ENCODE results near the gene MXD3.

MXD3 gene

GRCh38 chr5:177316005-177316404, 4.3 kb upstream of the MXD3 start:
- TF ChIP-seq GATA3 (IDR thresholded peaks at IDR 0.05; ENCODE audit: low read depth, low read length) (no peak), GATA2 (IDR thresholded peaks at IDR 0.05; ENCODE audit: low read depth, low read length) (no peak)

GRCh38 chr5:177315411-177315810, 3.7 kb upstream of the MXD3 start:
- TF ChIP-seq GATA3 (IDR thresholded peaks at IDR 0.05; ENCODE audit: low read depth, low read length) (no peak), GATA2 (IDR thresholded peaks at IDR 0.05; ENCODE audit: low read depth, low read length) (no peak)

GRCh38 chr5:177314376-177315342, 3.0 kb upstream of the MXD3 start:
- no peak for TF ChIP-seq GATA3 (IDR thresholded peaks at IDR 0.05; ENCODE audit: low read depth, low read length)

GRCh38 chr5:177313561-177314259, 2.0 kb upstream of the MXD3 start:
- TF ChIP-seq GATA2 (IDR thresholded peaks at IDR 0.05; ENCODE audit: low read depth, low read length) (no peak), GATA3 (IDR thresholded peaks at IDR 0.05; ENCODE audit: low read depth, low read length) (no peak)

GRCh38 chr5:177312649-177313181, 1.0 kb upstream of the MXD3 start:
- TF ChIP-seq GATA3 (IDR thresholded peaks at IDR 0.05; ENCODE audit: low read depth, low read length) (no peak), GATA2 (IDR thresholded peaks at IDR 0.05; ENCODE audit: low read depth, low read length) (no peak)

GRCh38 chr5:177311392-177311722, 341 bp downstream of the MXD3 start:
- TF ChIP-seq GATA3 (IDR thresholded peaks at IDR 0.05; ENCODE audit: low read depth, low read length) (no peak), GATA2 (IDR thresholded peaks at IDR 0.05; ENCODE audit: low read depth, low read length) (no peak)

GRCh38 chr5:177310757-177311391, 824 bp downstream of the MXD3 start:
- TF ChIP-seq GATA2 (IDR thresholded peaks at IDR 0.05; ENCODE audit: low read depth, low read length) (no peak), GATA3 (IDR thresholded peaks at IDR 0.05; ENCODE audit: low read depth, low read length) (no peak)

- no peak for TF ChIP-seq GATA2 (IDR thresholded peaks at IDR 0.05; ENCODE audit: low read depth, low read length)
Observed at GRCh38 chr5:177310332-177310731, 1.4 kb downstream of the MXD3 start.

- TF ChIP-seq GATA3 (IDR thresholded peaks at IDR 0.05; ENCODE audit: low read depth, low read length) (no peak), GATA2 (IDR thresholded peaks at IDR 0.05; ENCODE audit: low read depth, low read length) (no peak)
Observed at GRCh38 chr5:177309351-177310191, 2.1 kb downstream of the MXD3 start.

GRCh38 chr5:177308740-177309139, 3.0 kb downstream of the MXD3 start:
- no peak for TF ChIP-seq GATA2 (IDR thresholded peaks at IDR 0.05; ENCODE audit: low read depth, low read length)
- TF ChIP-seq GATA3 (IDR thresholded peaks at IDR 0.05; ENCODE audit: low read depth, low read length), result no peak

GRCh38 chr5:177307544-177308363, 3.9 kb downstream of the MXD3 start:
- TF ChIP-seq GATA3 (IDR thresholded peaks at IDR 0.05; ENCODE audit: low read depth, low read length), result no peak
- TF ChIP-seq GATA2 (IDR thresholded peaks at IDR 0.05; ENCODE audit: low read depth, low read length), result no peak

- no peak for TF ChIP-seq GATA3 (IDR thresholded peaks at IDR 0.05; ENCODE audit: low read depth, low read length)
- no peak for TF ChIP-seq GATA2 (IDR thresholded peaks at IDR 0.05; ENCODE audit: low read depth, low read length)
Observed at GRCh38 chr5:177306674-177307543, 4.8 kb downstream of the MXD3 start.

Data from SH-SY5Y (cell line).